ENCODE results near the gene LAMB1.

DNA sequence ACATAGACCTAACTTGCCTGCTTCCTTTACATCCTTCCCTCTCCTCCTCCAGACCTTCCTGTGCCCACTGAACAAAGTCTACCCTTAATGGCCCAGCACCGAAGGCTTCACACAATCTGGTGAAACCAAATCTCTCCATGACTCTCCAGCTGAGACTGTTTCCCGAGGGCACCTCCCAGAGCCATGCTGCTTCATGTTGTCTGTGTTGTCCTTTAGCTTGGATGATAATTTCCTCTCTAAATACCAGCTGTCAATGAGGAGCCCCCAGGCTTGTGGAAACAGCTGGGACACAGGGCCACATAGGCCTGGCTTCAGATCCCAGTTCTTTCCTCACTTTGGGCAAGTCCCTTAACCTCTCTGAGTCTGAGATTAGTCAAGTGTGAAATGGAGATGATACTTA, 57.6 kb downstream of the LAMB1 start:
- TF ChIP-seq, protein P1, sequence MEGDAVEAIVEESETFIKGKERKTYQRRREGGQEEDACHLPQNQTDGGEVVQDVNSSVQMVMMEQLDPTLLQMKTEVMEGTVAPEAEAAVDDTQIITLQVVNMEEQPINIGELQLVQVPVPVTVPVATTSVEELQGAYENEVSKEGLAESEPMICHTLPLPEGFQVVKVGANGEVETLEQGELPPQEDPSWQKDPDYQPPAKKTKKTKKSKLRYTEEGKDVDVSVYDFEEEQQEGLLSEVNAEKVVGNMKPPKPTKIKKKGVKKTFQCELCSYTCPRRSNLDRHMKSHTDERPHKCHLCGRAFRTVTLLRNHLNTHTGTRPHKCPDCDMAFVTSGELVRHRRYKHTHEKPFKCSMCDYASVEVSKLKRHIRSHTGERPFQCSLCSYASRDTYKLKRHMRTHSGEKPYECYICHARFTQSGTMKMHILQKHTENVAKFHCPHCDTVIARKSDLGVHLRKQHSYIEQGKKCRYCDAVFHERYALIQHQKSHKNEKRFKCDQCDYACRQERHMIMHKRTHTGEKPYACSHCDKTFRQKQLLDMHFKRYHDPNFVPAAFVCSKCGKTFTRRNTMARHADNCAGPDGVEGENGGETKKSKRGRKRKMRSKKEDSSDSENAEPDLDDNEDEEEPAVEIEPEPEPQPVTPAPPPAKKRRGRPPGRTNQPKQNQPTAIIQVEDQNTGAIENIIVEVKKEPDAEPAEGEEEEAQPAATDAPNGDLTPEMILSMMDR (IDR thresholded peaks at IDR 0.05), result no peak
- TF ChIP-seq POLR2AphosphoS5 (IDR thresholded peaks at IDR 0.05), result no peak

All from suprapubic skin (tissue), 3 donors.